Astrocyte of the spinal cord (primary cell): ENCODE results near the gene SLC30A3.

Source experiments
- DNase-seq: peaks from one replicate; pipeline ENCODE4 v3.0.0; 2011; ENCODE audit warnings: low read depth, low spot score
- H3K4me3 ChIP-seq: 2 replicates; pipeline ENCODE4 v1.5.1; 2011; ENCODE audit warnings: low read depth, mild to moderate bottlenecking, low read length, moderate library complexity
- CTCF ChIP-seq: IDR thresholded peaks from 2 replicates; pipeline ENCODE4 v1.5.1; 2012; ENCODE audit warnings: low read depth, mild to moderate bottlenecking, low read length, inconsistent platforms
- in situ Hi-C: cut with HindIII; loops from 2 replicates; pipeline ENCODE4 v1.10.0; 2017; ENCODE audit warnings: low sequenced_read_pairs

The SLC30A3 gene

GRCh38 chr2:27262379-27263286 lies at the start of gene SLC30A3:
Gene SLC30A3 (minus strand): TSS chr2:27263047. CDS start chr2:27262906, 141 bp downstream.
- no peak for TF ChIP-seq CTCF
- in situ Hi-C loops, result loop anchor here (25.0 kb wide), 1 partner anchor 150 kb away; the partner anchor contains the start of genes ABHD1 and CGREF1
- no peak within 1 kb of the TSS for H3K4me3 ChIP-seq
- no peak for DNase-seq

- in situ Hi-C loops, result no loop called here
- H3K4me3 ChIP-seq, result no peak overlapping the region
- TF ChIP-seq CTCF, result no peak
- DNase-seq, result no peak
Observed at GRCh38 chr2:27312152-27312551, 49.3 kb upstream of the SLC30A3 start.

- no peak for TF ChIP-seq CTCF
- no peak for DNase-seq
- in situ Hi-C loops, result no loop called here
- no peak overlapping the region for H3K4me3 ChIP-seq
Observed at GRCh38 chr2:27309651-27310050, 46.8 kb upstream of the SLC30A3 start.

- DNase-seq, result peak; percentile 17
- in situ Hi-C loops, result no loop called here
- no peak within 1 kb of the TSS for H3K4me3 ChIP-seq
- TF ChIP-seq CTCF, result no peak
Observed at GRCh38 chr2:27308359-27308881, 45.6 kb upstream of the SLC30A3 start, which contains the start of gene UCN. Gene UCN (minus strand): TSS chr2:27308445. CDS start chr2:27307895, 550 bp downstream.

- in situ Hi-C loops, result no loop called here
- DNase-seq, result no peak
- TF ChIP-seq CTCF, result no peak
- H3K4me3 ChIP-seq, result no peak overlapping the region
Observed at GRCh38 chr2:27307545-27308358, 44.9 kb upstream of the SLC30A3 start.

GRCh38 chr2:27307287-27307544 lies 44.4 kb upstream of the SLC30A3 start:
- no peak for TF ChIP-seq CTCF
- H3K4me3 ChIP-seq, result no peak overlapping the region
- in situ Hi-C loops, result no loop called here
- DNase-seq, result no peak
